NB4 (cell line): ENCODE results near the gene SOHLH1.

ENCODE experiments used
- CTCF ChIP-seq: IDR thresholded peaks from one replicate; pipeline ENCODE4 v1.5.1; 2012; ENCODE audit warnings: low read depth, low read length
- MAX ChIP-seq: IDR thresholded peaks from 2 replicates; pipeline ENCODE4 v1.6.1; 2011; ENCODE audit warnings: low read depth, low read length
- MYC ChIP-seq: IDR thresholded peaks from 2 replicates; pipeline ENCODE4 v1.6.1; 2011; ENCODE audit warnings: low read depth, low read length
- POLR2A ChIP-seq: IDR thresholded peaks from 2 replicates; pipeline ENCODE4 v1.6.1; 2011; ENCODE audit warnings: mild to moderate bottlenecking; ENCODE audit not compliant: insufficient read length; ENCODE audit errors: extremely low read depth

GRCh38 chr9:135734616-135735144, 35.4 kb upstream of the SOHLH1 start:
- TF ChIP-seq CTCF: no peak
- TF ChIP-seq POLR2A: no peak
- no peak for TF ChIP-seq MYC
- no peak for TF ChIP-seq MAX
